HG03457 (cell line): Measurements from ENCODE around the gene IL19.
"Not testable (repeated sequence)": the region's sequence is repeated elsewhere in the genome, so short reads cannot be mapped to it uniquely, and the experiment has no call there.

Experiments
- ATAC-seq: cut with Tn5 transposase; IDR thresholded peaks from one replicate; pipeline ENCODE4 v1.9.1; 2021; ENCODE audit warnings: moderate number of reproducible peaks; ENCODE audit not compliant: unreplicated experiment

The IL19 gene

GRCh38 chr1:206772243-206772937 lies 1.8 kb downstream of the IL19 start, which contains the start of gene IL10:
Gene IL10, minus strand, starts transcription at chr1:206772494. Its CDS starts 59 bp downstream, at chr1:206772435.
- ATAC-seq: no peak

- ATAC-seq: no peak
These were observed 3.5 kb downstream of the IL19 start for GRCh38 chr1:206774093-206774492.

- no peak for ATAC-seq
These were observed 5.7 kb downstream of the IL19 start for GRCh38 chr1:206776229-206776628.

GRCh38 chr1:206778031-206778430 lies 7.5 kb downstream of the IL19 start:
- ATAC-seq: no peak

GRCh38 chr1:206778911-206779310 lies 8.3 kb downstream of the IL19 start:
- ATAC-seq: not testable (repeated sequence)

GRCh38 chr1:206779638-206780037 lies 9.1 kb downstream of the IL19 start:
- ATAC-seq: no peak

- peak; percentile 50 for ATAC-seq
These were observed 11.9 kb downstream of the IL19 start for GRCh38 chr1:206782448-206782847.

GRCh38 chr1:206783506-206783905 lies 12.9 kb downstream of the IL19 start:
- ATAC-seq: no peak

- ATAC-seq: peak; percentile 40
These were observed 13.9 kb downstream of the IL19 start for GRCh38 chr1:206784471-206784903.

GRCh38 chr1:206785182-206785765 lies 14.7 kb downstream of the IL19 start:
- ATAC-seq: no peak

GRCh38 chr1:206786212-206786886 lies 15.8 kb downstream of the IL19 start:
- no peak for ATAC-seq

GRCh38 chr1:206787891-206788290 lies 17.3 kb downstream of the IL19 start:
- ATAC-seq: no peak

- ATAC-seq: no peak
These were observed 18.0 kb downstream of the IL19 start for GRCh38 chr1:206788487-206789050.

GRCh38 chr1:206790502-206791250 lies 20.1 kb downstream of the IL19 start:
- no peak for ATAC-seq

- peak; percentile 31 for ATAC-seq
These were observed 22.5 kb downstream of the IL19 start for GRCh38 chr1:206792939-206793607.

- ATAC-seq: no peak
These were observed 23.0 kb downstream of the IL19 start for GRCh38 chr1:206793620-206794019.

- ATAC-seq: no peak
These were observed 23.8 kb downstream of the IL19 start for GRCh38 chr1:206794294-206794908.

GRCh38 chr1:206796116-206796515 lies 25.5 kb downstream of the IL19 start:
- no peak for ATAC-seq

- ATAC-seq: no peak
These were observed 26.4 kb downstream of the IL19 start for GRCh38 chr1:206796981-206797402.
